ENCODE data around the gene PNRC1.

GRCh38 chr6:89045576-89045975 lies 35.0 kb upstream of the PNRC1 start:
- no peak for TF ChIP-seq CTCF (IDR thresholded peaks at IDR 0.05; ENCODE audit: low read depth, low read length)
- TF ChIP-seq EZH2phosphoT487 (IDR thresholded peaks at IDR 0.05; ENCODE audit: low read depth): no peak

Measured in OCI-LY3 (cell line).